Cerebellar nuclear complex (tissue), 1 donor: Measurements from ENCODE around the gene PPP6R3.
"Not testable (repeated sequence)": the region's sequence is repeated elsewhere in the genome, so short reads cannot be mapped to it uniquely, and the experiment has no call there.

Experiments used
- DNase-seq, 2 experiments: peaks; one replicate each; lab custom pipeline; 2025; lab: John Stamatoyannopoulos, UW

PPP6R3 gene

DNA sequence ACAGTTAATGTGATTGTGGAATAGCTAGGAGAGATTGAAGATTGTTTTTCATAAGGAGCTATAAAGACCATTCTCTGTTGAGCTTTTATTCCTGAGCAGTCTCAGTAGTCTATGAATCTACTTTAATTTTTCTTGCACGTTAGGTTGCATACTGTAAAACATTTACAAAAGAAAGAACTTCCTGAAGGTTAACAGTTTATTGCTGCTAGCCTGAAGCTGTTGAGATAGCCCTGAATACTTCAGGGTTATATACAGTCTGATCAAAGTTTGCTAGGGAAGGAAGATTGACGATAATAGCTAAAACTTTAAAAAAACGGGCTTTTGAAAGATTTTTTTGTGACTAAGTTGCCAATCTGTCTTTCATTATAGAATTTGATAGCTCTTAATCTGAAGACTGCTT is 64.8 kb downstream of the PPP6R3 start:
- no peak for DNase-seq

DNA sequence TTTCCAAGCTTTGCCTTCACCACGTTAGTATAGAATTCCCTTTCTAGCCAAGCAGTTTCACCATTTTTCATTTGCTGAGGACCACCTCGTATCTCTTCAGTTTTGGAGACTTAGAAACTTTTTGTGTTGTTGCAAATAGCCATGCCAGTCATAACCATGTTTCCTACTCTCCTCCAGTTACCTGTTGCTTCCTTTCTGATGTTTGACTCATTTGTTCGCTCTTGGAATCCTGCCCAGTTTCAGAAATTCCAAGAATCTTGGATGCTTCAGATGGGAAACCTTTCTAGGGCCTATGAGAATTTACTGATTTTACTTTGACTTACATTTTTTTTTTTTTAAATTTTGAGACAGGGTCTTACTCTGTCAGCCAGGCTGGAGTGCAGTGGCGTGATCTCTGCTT is 65.4 kb downstream of the PPP6R3 start:
- DNase-seq, result no peak

DNA sequence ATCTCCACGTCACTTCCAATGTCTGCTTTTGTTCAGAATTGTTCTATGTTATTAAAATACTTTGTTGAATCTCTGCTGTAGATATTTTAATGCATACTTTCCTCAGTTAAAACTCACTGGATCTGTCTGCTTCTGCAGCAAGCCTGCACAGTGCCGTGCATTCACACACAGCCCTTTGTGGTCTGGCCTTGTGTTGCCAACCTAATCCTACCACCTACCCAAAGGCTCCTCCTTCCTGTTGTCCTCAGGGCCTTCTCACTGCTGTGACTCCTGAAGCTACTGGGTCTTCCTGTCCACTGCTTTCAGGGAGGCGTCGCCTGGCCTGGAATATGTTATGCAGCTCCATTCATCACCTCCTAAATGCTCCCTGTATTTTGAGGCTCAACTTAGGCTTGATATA is 67.0 kb downstream of the PPP6R3 start:
- DNase-seq, result no peak

- no peak for DNase-seq
These were observed 68.1 kb downstream of the PPP6R3 start for GRCh38 chr11:68528630-68529029.

GRCh38 chr11:68531129-68531693 is 70.7 kb downstream of the PPP6R3 start:
- no peak for DNase-seq

DNA sequence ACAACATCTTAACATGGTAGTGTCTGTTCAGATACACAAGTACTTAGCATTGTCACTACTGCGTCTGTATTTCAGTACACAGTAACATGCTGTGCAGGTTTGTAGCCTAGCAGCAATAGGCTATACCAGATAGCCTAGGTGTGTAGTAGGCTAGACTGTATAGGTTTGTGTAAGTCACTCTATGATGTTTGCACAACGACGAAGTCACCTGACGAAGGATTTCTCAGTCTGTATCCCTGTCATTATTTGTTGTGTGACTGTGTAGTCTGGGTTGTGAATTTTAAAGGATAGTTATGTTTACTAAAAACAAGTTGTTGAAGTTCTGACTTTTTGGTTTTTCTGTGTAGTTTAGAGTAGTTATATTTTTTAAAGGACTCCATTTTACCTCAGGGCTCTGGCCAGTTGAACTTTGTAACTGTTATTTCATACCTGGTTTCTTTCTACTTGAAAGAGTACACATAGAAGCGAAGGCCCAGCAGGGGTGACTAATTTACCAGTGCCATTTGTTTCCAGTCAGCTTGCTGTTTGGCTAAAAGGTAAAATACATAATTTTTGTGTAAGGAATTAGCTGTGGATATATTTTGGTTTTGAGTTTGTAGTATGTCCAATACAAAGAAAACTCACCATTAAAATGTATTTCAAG is 72.3 kb downstream of the PPP6R3 start:
- DNase-seq, result no peak

GRCh38 chr11:68533945-68534344 is 73.4 kb downstream of the PPP6R3 start:
- DNase-seq, result no peak

GRCh38 chr11:68535098-68535497 is 74.5 kb downstream of the PPP6R3 start:
- no peak for DNase-seq

DNA sequence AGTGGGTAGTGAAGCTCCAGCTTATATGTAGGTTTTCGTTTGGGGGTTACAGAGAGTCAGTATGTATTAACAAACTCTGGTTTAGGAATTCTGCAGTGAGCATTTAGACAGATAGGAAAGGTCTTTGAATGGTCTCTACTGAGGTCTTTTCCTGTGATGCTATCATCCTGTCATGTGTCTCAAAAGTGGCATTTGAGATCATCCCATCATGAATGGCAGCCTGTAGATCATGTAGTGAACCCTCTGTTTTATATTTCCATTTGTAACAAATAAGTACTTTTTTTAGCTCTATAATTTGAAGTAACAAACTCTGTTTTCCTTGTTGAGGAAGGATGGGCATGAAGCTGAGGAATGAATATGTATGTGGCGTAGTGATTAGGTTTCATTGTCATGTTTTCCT is 76.2 kb downstream of the PPP6R3 start:
- no peak for DNase-seq

DNA sequence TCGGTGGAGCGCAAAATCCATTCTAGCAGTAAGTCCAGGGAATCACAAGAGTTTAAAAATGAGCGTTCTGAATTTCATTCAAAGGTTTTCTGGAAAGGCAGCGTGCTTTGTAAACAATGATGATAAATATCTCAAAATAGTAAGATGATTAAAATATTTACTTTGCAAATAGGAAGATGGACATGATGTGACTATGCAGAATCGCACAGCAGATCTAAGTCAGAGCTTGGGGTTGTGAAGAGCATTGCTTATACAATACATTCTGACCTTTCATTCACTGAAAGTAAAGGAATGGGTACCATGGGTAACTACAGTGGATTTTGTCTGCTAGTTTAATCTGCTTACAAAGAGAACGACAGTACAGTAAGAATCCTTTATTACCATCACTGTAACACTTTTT is 77.5 kb downstream of the PPP6R3 start:
- no peak for DNase-seq

DNA sequence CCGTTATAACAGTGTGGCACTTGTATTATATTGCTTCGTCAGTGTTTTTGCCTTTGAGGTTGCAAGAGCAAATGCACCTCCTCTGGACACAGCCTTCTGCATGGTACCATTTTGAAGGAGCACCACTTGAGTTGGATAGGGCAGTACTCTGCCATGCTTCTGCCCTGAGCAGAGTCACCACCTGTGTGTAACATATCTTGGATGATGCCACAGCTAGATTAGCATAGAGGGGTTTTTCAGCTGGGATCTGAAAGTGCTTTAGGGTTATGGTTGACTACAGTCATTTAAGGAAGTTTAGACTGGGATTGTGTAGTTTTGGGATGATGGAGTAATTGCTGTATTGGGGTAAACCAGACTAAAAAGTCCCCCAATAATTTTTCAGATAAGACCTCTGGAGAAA is 78.8 kb downstream of the PPP6R3 start:
- no peak for DNase-seq

DNA sequence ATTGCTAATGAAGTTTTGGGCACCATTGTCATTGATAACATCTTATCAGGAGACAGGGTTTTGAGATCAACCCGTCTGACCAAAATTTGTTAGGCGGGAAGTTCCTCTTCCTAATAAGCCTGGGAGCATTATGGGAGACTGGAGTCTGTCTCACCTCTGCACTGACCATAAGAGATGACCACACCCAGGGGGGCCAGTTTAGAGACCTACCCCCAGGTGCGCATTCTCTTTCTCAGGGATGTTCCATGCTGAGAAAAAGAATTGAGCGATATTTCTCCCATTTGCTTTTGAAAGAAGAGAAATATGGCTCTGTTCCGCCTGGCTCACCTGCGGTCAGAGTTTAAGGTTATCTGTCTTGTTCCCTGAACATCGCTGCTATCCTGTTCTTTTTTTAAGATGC is 80.0 kb downstream of the PPP6R3 start:
- not testable (repeated sequence) for DNase-seq

DNA sequence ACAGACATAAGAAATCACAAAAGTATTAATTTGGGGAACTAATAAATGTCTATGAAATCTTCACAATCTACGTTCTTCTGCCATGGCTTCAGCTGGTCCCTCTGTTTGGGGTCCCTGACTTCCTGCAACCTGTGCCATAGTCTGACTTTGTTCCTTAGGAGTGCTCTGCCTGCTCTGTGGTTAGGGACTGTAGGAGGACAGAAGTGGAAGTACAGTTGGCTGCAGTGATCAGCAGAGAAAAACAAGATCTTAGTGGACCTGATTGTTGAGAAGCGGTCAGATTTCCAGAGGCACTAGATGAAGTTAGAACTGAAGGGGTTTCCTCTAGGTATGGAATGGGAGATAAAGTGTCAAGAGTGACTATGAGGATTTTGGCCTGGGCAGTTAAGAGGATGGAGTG is 80.6 kb downstream of the PPP6R3 start:
- no peak for DNase-seq

DNA sequence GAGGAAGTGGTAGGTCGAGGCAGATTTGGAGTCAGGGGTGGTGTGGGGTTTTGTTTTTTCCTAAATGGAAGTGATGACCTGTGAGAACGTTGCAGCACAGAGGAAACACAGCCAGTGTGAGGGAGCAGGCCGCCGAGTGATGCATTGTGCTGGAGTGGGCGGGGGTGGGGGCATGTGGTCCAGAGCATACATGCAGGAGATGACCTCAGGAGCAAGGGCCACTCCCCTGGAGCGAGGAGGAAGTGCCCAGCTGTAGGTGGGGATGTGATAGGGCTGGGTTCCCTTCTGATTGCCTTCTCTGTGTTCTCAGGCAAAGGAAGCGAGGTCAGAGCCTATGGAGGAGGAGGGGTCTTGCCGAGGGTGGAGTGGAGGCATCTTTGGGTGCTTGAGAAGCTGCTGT is 81.4 kb downstream of the PPP6R3 start:
- DNase-seq, result no peak

GRCh38 chr11:68542617-68543016 is 82.1 kb downstream of the PPP6R3 start:
- DNase-seq, result no peak

GRCh38 chr11:68543594-68543993 is 83.0 kb downstream of the PPP6R3 start:
- no peak for DNase-seq

DNA sequence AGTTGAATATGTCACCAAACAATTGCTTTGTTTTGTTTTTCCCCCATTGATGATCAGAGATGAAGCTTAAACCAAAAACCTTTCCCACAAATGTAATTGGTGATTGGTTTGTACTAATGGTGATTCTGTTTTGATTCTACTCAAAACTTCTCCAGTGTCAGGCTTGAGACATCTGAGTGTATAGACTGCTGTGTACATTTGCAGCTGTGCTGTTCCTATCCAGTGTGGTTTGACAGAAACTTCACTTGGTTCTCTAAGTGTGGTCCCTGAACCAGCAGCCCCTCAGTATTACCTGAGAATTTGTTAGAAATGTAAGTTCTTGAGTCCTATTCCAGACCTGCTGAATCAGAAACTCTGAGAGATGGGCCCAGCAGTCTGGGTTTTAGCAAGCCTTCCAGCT is 84.8 kb downstream of the PPP6R3 start:
- DNase-seq, result no peak

GRCh38 chr11:68545796-68546195 is 85.2 kb downstream of the PPP6R3 start:
- DNase-seq, result no peak

GRCh38 chr11:68546555-68546954 is 86.0 kb downstream of the PPP6R3 start:
- no peak for DNase-seq

DNA sequence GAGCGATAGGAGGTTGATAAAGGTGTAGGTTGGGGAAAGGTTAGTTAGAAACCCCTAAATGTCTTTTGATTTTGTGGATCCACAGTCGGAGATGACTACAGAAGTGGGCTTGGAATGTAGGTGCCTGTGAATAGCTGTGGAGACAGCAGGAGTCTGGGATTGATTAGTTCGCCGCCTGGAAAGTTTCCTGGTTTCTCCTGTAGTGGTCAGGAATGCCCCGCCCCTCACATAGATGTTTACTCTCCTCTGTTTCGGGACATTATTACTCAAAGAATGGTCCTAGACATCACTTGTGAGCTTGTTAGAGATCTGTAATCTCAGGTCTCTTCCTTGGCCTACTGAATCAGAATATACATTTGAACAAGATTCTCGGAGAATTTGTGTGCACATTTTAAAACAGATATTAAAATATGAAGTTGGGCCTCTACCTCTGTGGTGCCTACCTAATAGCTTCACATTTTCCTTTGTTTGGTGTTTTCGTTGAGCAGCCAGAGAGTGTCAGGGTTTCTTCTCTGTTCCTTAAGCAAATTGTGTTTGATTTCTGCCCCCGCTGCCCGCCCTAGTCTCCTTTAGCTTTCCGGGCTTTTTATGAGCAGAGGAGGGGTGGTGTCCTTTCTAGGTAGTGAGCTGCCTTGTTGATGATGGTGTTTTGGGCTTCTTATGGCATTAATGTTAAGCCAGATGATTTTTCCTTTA is 89.4 kb downstream of the PPP6R3 start:
- DNase-seq, result no peak

GRCh38 chr11:68550485-68550817 is 89.9 kb downstream of the PPP6R3 start:
- DNase-seq, result no peak

DNA sequence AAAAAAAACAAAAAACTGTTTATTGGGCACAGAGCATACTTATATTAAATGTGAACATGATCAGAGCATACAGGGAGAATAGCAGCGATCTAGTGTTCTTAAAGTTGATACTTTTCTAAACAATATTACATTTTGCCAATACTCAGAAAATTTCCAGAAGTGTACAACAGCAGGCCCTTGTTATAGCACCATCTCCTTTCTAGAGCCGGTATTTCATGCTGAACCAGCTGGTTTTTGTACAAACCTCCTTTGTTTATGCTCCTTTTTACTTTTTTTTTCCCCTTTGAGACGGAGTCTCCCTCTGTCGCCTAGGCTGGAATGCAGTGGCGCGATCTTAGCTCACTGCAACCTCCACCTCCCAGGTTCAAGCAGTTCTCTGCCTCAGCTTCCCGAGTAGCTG is 90.7 kb downstream of the PPP6R3 start:
- no peak for DNase-seq

DNA sequence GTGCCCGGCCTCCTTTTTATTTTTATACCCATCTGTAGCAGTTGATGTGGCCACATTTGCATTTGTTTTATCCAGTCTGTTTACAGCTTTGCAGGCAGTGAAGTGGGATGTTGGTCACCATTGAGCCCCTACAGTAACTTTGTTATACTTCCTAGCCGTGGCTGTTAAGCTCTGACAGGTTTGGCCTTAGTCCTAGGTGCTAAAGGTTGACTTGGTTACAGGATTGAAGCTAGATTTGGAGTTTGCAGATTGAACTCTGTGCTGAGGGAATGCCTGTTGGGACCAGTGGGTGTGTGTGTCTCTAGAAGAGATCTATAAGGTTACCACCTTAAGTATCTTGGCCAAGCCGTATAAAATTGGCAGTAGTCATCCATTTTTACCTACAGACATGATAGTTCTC is 91.2 kb downstream of the PPP6R3 start:
- DNase-seq, result no peak

DNA sequence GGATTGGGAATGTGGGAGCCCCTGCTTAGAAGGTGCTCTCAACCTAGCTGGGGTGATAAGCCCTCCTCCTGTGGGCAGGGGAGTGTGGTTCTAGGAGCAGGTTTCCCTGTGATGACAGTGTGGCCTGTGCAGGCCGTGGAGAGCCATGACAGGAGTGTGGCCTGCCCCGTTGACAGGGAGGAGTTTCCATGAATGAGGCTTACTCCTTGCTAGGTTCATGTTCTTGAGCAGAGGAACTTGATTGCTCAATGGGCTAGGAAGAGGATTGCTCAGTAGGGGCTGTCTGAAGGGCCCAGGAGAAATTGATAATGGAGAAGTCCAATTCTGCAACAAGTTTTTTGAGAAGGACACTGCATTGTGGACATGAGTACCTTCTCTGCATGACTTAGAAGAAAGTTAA is 92.0 kb downstream of the PPP6R3 start:
- DNase-seq, result no peak
